NCI-H1436 treated with DMSO at 0.1 percent for 48 hours (cell line): ENCODE measurements around the gene TMPRSS13.

ENCODE experiments used
- DNase-seq: peaks from one replicate; lab custom pipeline; 2025; lab: John Stamatoyannopoulos, UW

TMPRSS13 gene

GRCh38 chr11:117912497-117912896, 16.7 kb downstream of the TMPRSS13 start:
- DNase-seq, result no peak

GRCh38 chr11:117911694-117912093, 17.5 kb downstream of the TMPRSS13 start:
- DNase-seq, result no peak

- no peak for DNase-seq
Observed at GRCh38 chr11:117910941-117911655, 18.1 kb downstream of the TMPRSS13 start.

GRCh38 chr11:117910525-117910924, 18.7 kb downstream of the TMPRSS13 start:
- no peak for DNase-seq

- DNase-seq, result no peak
Observed at GRCh38 chr11:117909611-117910382, 19.4 kb downstream of the TMPRSS13 start.

- no peak for DNase-seq
Observed at GRCh38 chr11:117908959-117909610, 20.1 kb downstream of the TMPRSS13 start.

GRCh38 chr11:117908109-117908895, 20.9 kb downstream of the TMPRSS13 start:
- no peak for DNase-seq

- peak; percentile 97 for DNase-seq
Observed at GRCh38 chr11:117907276-117908108, 21.7 kb downstream of the TMPRSS13 start.

GRCh38 chr11:117906710-117907109, 22.5 kb downstream of the TMPRSS13 start:
- no peak for DNase-seq

- no peak for DNase-seq
Observed at GRCh38 chr11:117906126-117906525, 23.1 kb downstream of the TMPRSS13 start.

- no peak for DNase-seq
Observed at GRCh38 chr11:117905524-117905923, 23.7 kb downstream of the TMPRSS13 start.

GRCh38 chr11:117903505-117904382, 25.5 kb downstream of the TMPRSS13 start:
- no peak for DNase-seq

GRCh38 chr11:117902001-117902845, 27.0 kb downstream of the TMPRSS13 start:
- no peak for DNase-seq

GRCh38 chr11:117901601-117902000, 27.6 kb downstream of the TMPRSS13 start:
- DNase-seq, result no peak

- DNase-seq, result no peak
Observed at GRCh38 chr11:117900720-117901440, 28.3 kb downstream of the TMPRSS13 start.

GRCh38 chr11:117900121-117900648, 29.0 kb downstream of the TMPRSS13 start:
- DNase-seq, result no peak

- no peak for DNase-seq
Observed at GRCh38 chr11:117898059-117898458, 31.1 kb downstream of the TMPRSS13 start.

GRCh38 chr11:117892651-117893050, 36.6 kb downstream of the TMPRSS13 start:
- no peak for DNase-seq
